MCF 10A (cell line): ENCODE results near the gene SLX4IP. TPM values are rescaled to one million over a fixed set of nuclear protein-coding genes. Genes with fewer than 3 reads are reported as not detected.

Experiments used
- BruUV-seq: library from RNA; stranded (reverse); fragments of 400-500 nt; replicated peaks from 2 replicates; lab custom pipeline; 2021; lab: Mats Ljungman, UMichigan
- CTCF ChIA-PET: fragments of 300-600 bp; sonication (Branson Sonifier 250); formaldehyde crosslinking; extraction: SDS; loops from one replicate; lab custom pipeline; 2021; ENCODE audit warnings: antibody characterized with exemption, inconsistent platforms; lab: Yijun Ruan, JAX
- POLR2A ChIA-PET: fragments of 300-600, 350-650 bp; sonication (Branson Sonifier 250); formaldehyde crosslinking; extraction: SDS; loops from one replicate; lab custom pipeline; 2020; ENCODE audit warnings: antibody characterized with exemption, inconsistent platforms; lab: Yijun Ruan, JAX
- DNase-seq: peaks from one replicate; pipeline ENCODE4 v3.0.0-alpha.2; 2018; ENCODE audit not compliant: unreplicated experiment
- H3K27ac Mint-ChIP-seq: one replicate; pipeline ENCODE4 v1.8.0; 2022; ENCODE audit warnings: mild to moderate bottlenecking, low read depth, mixed read lengths; ENCODE audit not compliant: unreplicated experiment
- H3K27me3 Mint-ChIP-seq: one replicate; pipeline ENCODE4 v1.8.0; 2022; ENCODE audit warnings: mixed read lengths; ENCODE audit not compliant: insufficient read depth, unreplicated experiment
- H3K36me3 Mint-ChIP-seq: one replicate; pipeline ENCODE4 v1.8.0; 2022; ENCODE audit warnings: mild to moderate bottlenecking, moderate library complexity, mixed read lengths; ENCODE audit not compliant: insufficient read depth, unreplicated experiment
- H3K4me1 Mint-ChIP-seq: one replicate; pipeline ENCODE4 v1.8.0; 2022; ENCODE audit warnings: mixed read lengths; ENCODE audit not compliant: insufficient read depth, unreplicated experiment
- H3K4me3 Mint-ChIP-seq: one replicate; pipeline ENCODE4 v1.8.0; 2022; ENCODE audit warnings: mild to moderate bottlenecking, moderate library complexity, mixed read lengths; ENCODE audit not compliant: unreplicated experiment
- H3K9me3 Mint-ChIP-seq: one replicate; pipeline ENCODE4 v1.8.0; 2022; ENCODE audit warnings: mixed read lengths; ENCODE audit not compliant: unreplicated experiment
- intact Hi-C: fragments of 100-400 bp; cut with micrococcal nuclease; formaldehyde crosslinking; loops from 2 replicates; pipeline ENCODE4 v1.14.1; 2022
- total RNA-seq: library from RNA; stranded (reverse); gene quantifications from 2 replicates; pipeline ENCODE4 v1.2.3, GENCODE V29; 2022
- TF ChIP-seq, protein P1 (sequence below): fragments of 200-600 bp; IDR thresholded peaks from one replicate; pipeline ENCODE4 v1.8.0; 2022; ENCODE audit warnings: antibody characterized with exemption, mild to moderate bottlenecking; ENCODE audit not compliant: unreplicated experiment

Gene SLX4IP
- total RNA-seq, 1 experiment from 2014 or later = 11.2 TPM

DNA sequence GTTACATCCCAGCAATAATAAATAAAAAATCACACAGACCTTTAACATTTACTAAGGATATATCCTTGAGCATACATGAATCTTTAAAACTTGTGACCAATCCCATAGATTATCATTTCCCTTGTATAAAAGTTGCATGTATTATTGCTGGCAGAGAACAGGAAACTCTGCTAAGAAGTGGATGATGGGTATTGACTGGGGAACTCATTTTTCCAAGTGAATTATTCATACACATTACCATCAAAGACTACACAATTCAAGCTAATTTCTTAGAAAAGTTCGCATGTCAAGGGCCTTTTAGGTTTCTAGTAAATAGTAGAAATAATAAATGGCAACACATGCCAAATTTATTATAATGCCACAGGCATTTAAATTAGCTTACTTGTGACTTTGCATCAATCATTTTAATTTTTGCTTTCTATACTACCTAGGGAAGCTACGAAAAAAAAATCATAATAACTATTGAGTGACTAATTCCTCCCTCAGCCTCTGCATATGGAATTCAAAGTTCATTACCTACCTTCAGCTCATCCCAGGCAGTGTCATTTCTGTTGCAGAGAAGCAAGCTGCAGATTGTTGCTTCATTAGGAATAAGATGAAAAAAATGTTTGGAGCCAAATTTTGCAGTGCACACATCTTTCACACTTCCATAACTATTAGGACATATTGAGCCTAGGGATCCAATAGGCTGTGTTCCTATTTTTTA is 26.8 kb upstream of the SLX4IP start:
- no peak overlapping the region for H3K27ac Mint-ChIP-seq
- H3K27me3 Mint-ChIP-seq = no peaks in the 10 kb centered on the region
- no peak overlapping the region for H3K4me3 Mint-ChIP-seq
- peaks cover 25% of the 10 kb centered on the region for H3K36me3 Mint-ChIP-seq
- no peaks in the 10 kb centered on the region for H3K9me3 Mint-ChIP-seq
- BruUV-seq = no TSS peak
- ChIA-PET CTCF (interaction anchor here (0.7 to 12.0 kb wide), 3 partner anchors 20 to 1650 kb away, joined by 3 to 107 read pairs (median 71); no protein-coding TSS in a partner anchor), POLR2A (interaction anchor here (1.2 to 2.3 kb wide), 3 partner anchors 10 to 26 kb away, joined by 3 to 10 read pairs (median 5); partner anchors contain the start of genes MKKS and SLX4IP)
- peaks cover 6% of the 10 kb centered on the region for H3K4me1 Mint-ChIP-seq
- DNase-seq = no peak
- intact Hi-C loops = no loop called here
- TF ChIP-seq, protein P1, sequence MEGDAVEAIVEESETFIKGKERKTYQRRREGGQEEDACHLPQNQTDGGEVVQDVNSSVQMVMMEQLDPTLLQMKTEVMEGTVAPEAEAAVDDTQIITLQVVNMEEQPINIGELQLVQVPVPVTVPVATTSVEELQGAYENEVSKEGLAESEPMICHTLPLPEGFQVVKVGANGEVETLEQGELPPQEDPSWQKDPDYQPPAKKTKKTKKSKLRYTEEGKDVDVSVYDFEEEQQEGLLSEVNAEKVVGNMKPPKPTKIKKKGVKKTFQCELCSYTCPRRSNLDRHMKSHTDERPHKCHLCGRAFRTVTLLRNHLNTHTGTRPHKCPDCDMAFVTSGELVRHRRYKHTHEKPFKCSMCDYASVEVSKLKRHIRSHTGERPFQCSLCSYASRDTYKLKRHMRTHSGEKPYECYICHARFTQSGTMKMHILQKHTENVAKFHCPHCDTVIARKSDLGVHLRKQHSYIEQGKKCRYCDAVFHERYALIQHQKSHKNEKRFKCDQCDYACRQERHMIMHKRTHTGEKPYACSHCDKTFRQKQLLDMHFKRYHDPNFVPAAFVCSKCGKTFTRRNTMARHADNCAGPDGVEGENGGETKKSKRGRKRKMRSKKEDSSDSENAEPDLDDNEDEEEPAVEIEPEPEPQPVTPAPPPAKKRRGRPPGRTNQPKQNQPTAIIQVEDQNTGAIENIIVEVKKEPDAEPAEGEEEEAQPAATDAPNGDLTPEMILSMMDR = no peak

- H3K4me1 Mint-ChIP-seq = peaks cover 23% of the 10 kb centered on the region
- intact Hi-C loops = no loop called here
- no peak overlapping the region for H3K4me3 Mint-ChIP-seq
- ChIA-PET CTCF (interaction anchor here (0.7 to 12.0 kb wide), 6 partner anchors 16 to 433 kb away, joined by 3 to 107 read pairs (median 22); no protein-coding TSS in a partner anchor), POLR2A (interaction anchor here (0.7 to 1.5 kb wide), 4 partner anchors 11 to 338 kb away, joined by 3 to 4 read pairs (median 3); partner anchors contain the start of genes MKKS and SLX4IP)
- no TSS peak for BruUV-seq
- peaks cover 19% of the 10 kb centered on the region for H3K36me3 Mint-ChIP-seq
- no peak overlapping the region for H3K27ac Mint-ChIP-seq
- TF ChIP-seq, protein P1 = no peak
- no peaks in the 10 kb centered on the region for H3K9me3 Mint-ChIP-seq
- no peak for DNase-seq
- no peaks in the 10 kb centered on the region for H3K27me3 Mint-ChIP-seq
Measured at GRCh38 chr20:10411673-10412072, 23.4 kb upstream of the SLX4IP start.

DNA sequence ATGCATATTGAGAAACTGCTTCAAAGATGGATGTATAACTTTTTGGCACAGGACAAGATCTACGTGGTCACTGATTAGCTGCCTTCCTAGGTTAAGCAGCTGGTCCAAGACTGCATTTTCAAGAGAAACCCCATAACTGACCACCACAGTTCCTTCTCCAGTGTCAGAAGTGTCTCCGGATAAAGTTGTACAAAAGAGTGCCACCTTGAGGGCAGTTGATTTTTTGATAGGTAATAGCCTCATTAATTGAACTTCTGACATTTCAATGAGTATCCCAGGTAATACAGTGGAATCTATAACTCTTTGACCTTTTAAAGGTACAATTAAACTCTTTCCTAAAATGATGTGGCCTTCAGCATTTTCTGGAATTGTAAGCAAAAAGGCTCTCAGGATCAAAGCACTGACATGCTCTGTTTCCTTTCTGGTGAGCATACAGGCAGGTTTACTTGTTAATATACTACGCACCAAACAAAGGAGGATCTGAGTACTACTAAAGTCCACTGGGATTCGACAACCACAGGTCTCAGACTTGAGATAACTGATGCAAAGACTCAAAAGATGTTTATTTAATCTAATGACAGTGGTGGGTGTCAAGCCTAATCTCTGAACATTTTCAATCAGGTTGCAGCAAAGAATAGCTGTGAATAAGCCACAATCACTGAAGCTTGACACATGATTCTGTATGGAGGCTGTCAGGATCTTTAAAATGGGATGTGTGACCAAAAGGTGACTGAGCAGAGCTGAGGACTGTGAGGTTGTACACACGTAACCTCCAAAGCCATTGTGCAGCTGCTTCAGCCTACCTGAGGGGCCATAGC is 22.3 kb upstream of the SLX4IP start:
- intact Hi-C loops = no loop called here
- DNase-seq = no peak
- Mint-ChIP-seq H3K9me3 (no peaks in the 10 kb centered on the region), H3K4me1 (peaks cover 28% of the 10 kb centered on the region), H3K27ac (no peak overlapping the region), H3K4me3 (no peak overlapping the region), H3K27me3 (no peaks in the 10 kb centered on the region), H3K36me3 (peaks cover 10% of the 10 kb centered on the region)
- TF ChIP-seq, protein P1 = no peak
- no TSS peak for BruUV-seq
- ChIA-PET CTCF (interaction anchor here (0.6 to 12.0 kb wide), 20 partner anchors 9 to 1653 kb away, joined by 3 to 107 read pairs (median 4); no protein-coding TSS in a partner anchor), POLR2A (interaction anchor here (1.0 to 6.8 kb wide), 2 partner anchors 12 to 22 kb away, joined by 5 to 86 read pairs; partner anchors contain the start of genes MKKS and SLX4IP)
